GM18499 (cell line): ENCODE data around the gene TFDP2.
"Not testable (repeated sequence)": the region's sequence is repeated elsewhere in the genome, so short reads cannot be mapped to it uniquely, and the experiment has no call there.

Experiments used
- ATAC-seq: cut with Tn5 transposase; IDR thresholded peaks from one replicate; pipeline ENCODE4 v1.9.1; 2021; ENCODE audit warnings: moderate number of reproducible peaks; ENCODE audit not compliant: insufficient read depth, unreplicated experiment

The TFDP2 gene

GRCh38 chr3:141934354-141934753 lies 215.0 kb downstream of the TFDP2 start:
- no peak for ATAC-seq

DNA sequence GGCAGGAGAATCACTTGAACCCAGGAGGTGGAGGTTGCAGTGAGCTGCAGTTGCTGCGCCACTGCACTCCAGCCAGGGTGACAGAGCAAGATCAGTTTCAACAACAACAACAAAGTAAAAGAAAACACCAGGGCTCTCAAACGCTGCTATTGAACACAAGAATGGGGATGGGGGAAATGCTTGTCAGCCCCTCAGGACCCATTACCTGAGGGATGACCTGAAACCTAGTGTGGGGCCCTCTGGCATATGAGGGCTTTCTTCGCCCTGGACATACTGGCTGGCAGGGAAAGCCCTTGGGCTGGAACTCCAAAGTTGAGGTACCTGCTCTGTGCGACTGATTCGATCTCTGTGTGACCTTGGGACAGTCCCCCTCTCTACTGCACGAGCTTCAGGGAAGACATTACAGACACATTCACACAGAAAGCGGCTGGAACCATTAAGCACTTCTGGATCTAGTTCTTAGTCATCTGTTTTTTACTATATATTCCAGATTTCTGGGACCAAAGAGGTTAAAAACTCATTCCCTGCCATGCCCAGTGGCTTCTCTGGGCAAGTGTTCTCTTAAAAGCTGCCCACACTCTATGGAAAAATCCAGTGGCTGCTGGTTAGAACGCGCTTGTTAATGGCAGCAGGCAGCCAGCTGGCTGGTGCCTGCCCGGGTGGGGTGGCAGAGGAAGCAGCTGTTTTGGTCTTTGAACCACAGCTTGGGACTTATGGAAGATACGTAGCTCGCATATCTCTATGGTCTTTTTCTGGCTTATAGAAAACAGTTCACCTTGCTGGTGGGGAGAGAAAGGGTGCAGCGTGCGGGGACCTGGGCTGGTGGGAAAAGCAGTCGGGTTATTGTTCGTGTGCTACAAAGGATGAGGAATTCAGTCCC lies 215.7 kb downstream of the TFDP2 start:
- no peak for ATAC-seq

GRCh38 chr3:141930801-141931200 lies 218.5 kb downstream of the TFDP2 start:
- ATAC-seq: no peak

DNA sequence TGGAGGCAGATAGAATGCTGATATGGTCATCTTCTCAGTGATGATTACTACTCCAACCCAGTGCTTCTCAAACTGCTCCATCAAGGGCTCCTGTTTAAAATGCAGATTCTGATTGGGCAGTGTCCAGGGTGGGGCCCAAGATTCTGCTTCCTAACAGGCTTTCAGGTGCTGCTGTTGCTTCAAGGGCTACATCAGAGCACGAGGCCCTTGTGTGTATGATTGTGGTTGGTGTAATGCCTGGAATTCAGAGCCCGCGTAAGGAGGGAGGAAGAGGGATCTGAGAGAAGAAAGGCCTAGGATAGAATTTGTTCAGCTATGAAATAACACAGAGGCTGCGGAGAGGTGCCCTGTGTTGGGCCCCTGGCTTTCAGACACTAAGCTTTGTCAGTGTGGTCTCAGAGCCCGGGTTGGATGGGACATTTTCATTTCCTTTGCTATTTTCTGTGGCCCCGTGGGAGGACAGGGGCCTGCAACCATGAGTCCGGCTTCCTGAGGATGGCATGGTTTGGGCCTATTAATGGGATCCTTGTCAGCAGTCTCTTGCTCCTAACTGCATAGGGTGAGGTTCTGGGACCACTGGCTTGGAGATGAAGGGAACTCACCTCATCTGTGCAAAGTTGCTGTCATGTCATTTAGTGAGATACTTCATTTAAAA lies 219.9 kb downstream of the TFDP2 start:
- ATAC-seq: no peak

DNA sequence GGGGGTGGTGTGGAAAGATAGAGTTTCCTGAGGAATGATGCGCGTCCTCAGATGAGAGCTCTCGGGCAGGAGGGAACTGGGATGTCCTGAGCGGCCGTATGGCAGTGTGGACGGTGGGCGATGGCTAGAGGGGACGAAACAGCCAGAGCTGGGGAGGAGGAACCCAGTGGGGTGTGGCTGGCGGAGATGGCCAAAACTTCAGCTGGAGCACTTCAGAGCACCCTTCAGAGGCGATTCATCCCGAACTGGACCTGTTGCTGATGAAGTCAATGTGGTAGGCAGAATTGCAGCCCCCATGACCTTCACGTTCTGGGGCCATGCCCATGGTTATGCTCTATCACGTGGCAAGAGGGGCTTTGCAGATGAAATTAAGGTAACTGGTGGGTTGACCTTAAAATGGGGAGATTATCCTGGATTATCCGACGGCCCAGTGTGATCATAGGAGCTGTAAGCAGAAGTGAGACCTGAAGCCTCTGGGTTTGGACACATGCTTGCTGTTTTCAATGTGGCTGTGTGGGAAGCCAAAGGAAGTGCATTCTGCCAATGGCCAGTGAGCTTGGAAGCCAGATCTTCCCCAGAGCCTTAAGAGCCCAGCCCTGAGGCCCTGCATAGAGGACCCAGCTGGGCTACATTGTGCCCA lies 220.6 kb downstream of the TFDP2 start:
- ATAC-seq: no peak

DNA sequence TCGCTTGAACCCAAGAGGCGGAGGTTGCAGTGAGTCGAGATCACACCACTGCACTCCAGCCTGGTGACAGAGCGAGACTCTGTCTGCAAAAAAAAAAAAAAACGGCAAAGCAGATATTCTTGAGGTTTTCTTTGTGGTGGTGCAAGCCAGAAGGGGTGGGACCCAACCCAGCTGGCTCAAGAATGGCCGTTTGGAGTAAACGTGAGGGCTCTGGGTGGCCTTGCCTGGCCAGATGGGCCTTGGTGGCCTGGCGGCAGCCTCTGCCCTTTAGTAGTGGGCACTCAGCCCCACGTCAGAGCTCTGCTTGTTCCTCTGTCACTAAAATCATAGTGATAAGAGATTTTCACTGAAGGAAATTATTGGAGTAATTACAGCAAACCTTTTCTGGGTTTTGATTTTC lies 222.4 kb downstream of the TFDP2 start:
- no peak for ATAC-seq

GRCh38 chr3:141925677-141926076 lies 223.7 kb downstream of the TFDP2 start:
- ATAC-seq: not testable (repeated sequence)

DNA sequence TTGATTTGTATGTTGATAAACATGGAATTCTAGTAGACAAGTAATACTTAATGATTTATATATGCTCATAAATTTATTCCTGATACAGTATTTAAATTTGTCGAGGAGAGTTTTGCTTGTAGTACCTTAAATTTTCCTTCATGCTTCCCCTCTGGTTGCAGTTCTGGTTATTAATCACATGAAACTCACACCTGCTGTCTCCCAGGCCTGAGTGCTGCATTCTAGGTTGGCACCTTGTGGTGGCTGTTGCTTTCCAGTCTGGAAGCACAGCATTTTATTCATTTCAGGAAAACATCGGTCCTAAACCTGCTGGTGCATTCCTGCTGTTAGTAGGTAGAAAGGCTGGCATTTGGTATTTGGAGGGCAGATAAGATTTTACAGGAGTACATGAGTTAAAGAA lies 228.0 kb downstream of the TFDP2 start:
- no peak for ATAC-seq

- no peak for ATAC-seq
Measured at GRCh38 chr3:141920701-141921100, 228.6 kb downstream of the TFDP2 start.

GRCh38 chr3:141915766-141916165 lies 233.6 kb downstream of the TFDP2 start:
- no peak for ATAC-seq

- ATAC-seq: no peak
Measured at GRCh38 chr3:141915016-141915415, 234.3 kb downstream of the TFDP2 start.

DNA sequence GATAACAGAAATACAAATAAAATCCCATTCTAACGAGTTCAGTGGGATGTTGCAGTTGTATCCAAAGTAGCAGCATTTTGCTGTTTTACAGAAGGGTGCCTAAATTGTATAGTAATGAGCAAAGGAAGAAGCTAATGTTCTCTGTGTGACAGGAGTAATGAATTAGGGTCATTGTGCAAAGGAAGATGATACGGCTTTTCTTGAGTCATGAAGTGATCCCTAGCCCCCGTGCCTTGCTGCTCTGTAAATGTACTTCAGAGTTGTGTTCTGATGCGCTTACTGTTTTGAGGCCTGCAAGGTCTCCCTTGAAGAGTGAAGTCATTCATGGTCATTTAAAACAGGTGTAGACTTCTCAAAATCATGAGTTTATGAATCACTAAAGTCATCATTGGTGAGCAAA lies 235.0 kb downstream of the TFDP2 start:
- no peak for ATAC-seq

- no peak for ATAC-seq
Measured at GRCh38 chr3:141913150-141913811, 236.1 kb downstream of the TFDP2 start.

GRCh38 chr3:141909986-141910385 lies 239.4 kb downstream of the TFDP2 start:
- ATAC-seq: not testable (repeated sequence)

GRCh38 chr3:141909408-141909807 lies 239.9 kb downstream of the TFDP2 start:
- ATAC-seq: no peak

DNA sequence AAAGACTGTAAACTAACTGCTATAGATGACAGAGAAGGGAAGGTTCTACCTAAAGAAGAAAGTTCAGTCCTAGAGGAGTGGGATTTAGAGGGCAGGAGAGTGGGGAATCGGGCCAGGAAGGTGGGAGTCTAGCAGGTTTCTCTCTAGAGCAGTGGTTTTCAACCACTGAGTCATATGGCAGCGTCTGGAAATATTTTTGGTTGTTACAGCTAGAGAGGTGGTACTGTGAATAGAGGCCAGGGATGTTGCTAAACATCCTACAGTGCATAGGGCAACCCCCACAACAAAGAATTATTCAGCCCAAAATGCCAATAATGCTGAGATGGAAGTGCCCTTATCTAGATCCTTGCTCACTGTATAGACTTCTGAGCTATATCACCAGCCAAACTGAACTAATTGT lies 244.2 kb downstream of the TFDP2 start:
- ATAC-seq: no peak

- ATAC-seq: no peak
Measured at GRCh38 chr3:141904203-141904602, 245.1 kb downstream of the TFDP2 start.

DNA sequence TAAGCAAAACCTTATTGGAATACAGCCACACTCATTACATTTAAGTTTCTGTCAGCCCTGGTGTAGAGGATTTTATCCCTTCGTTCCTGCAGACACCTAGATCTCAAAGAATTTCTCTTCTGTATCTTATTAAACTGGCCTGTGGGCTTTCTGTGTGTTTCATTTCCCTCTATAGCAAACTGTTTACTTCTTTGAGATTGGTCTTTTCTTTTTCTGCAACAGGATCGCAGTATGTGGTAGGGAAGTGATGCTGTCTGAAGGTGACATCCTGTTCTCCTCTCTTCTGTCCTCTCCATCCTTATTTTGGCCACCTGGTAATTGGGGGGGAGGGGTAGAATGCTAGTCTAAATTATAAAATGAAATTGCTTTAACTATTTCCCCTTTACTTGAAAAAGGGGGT lies 247.4 kb downstream of the TFDP2 start:
- no peak for ATAC-seq

GRCh38 chr3:141900343-141900742 lies 249.0 kb downstream of the TFDP2 start:
- ATAC-seq: no peak

DNA sequence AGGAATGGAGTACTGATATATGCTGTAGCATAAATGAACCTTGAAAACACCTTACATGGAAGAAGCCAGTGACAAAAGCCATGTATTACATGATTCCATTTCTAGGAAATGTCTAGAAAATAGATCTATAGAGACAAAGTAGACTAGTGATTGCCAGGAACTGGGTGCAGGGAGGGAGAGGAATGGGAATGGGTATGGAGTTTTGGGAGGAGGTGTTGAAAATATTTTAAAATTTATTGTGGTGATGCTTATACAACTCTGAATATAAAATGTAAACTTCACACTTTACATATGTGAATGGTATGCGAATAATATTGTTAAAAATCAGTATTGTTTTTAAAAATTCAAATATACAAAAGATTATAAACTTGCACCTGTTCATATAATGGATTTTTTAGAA lies 250.4 kb downstream of the TFDP2 start:
- ATAC-seq: no peak

- no peak for ATAC-seq
Measured at GRCh38 chr3:141895731-141896130, 253.6 kb downstream of the TFDP2 start.
